Activated B cell treated with CpG ODN at 0.5 μM for 24 hours (primary cell): ENCODE results near the gene BNC2. TPM values are rescaled to one million over a fixed set of nuclear protein-coding genes. Genes with fewer than 3 reads are reported as not detected.

Experiments used
- ATAC-seq: fragments of 200-7000 bp; cut with Tn5 transposase; one replicate; pipeline ENCODE4 v1.10.0; 2021; ENCODE audit warnings: low read depth, mild to moderate bottlenecking, moderate library complexity
- CTCF ChIA-PET: fragments of 350-600 bp; sonication (Branson Sonifier 250); formaldehyde crosslinking; loops from one replicate; lab custom pipeline; 2021; ENCODE audit warnings: antibody characterized with exemption; lab: Charles Lee
- POLR2A ChIA-PET: fragments of 350-600 bp; sonication (Branson Sonifier 250); formaldehyde crosslinking; loops from one replicate; lab custom pipeline; 2021; ENCODE audit warnings: antibody characterized with exemption; lab: Charles Lee
- DNase-seq: peaks from one replicate; pipeline ENCODE4 v3.0.0; 2022
- H3K27ac Mint-ChIP-seq: one replicate; pipeline ENCODE4 v1.8.0; 2020; ENCODE audit warnings: mixed read lengths
- H3K27me3 Mint-ChIP-seq: one replicate; pipeline ENCODE4 v1.8.0; 2021; ENCODE audit warnings: mixed read lengths
- H3K36me3 Mint-ChIP-seq: one replicate; pipeline ENCODE4 v1.8.0; 2021; ENCODE audit warnings: low read depth, mixed read lengths
- H3K4me1 Mint-ChIP-seq: one replicate; pipeline ENCODE4 v1.8.0; 2021; ENCODE audit warnings: mixed read lengths
- H3K4me3 Mint-ChIP-seq: one replicate; pipeline ENCODE4 v1.8.0; 2020; ENCODE audit warnings: mild to moderate bottlenecking, mixed read lengths
- H3K9me3 Mint-ChIP-seq: one replicate; pipeline ENCODE4 v1.8.0; 2020; ENCODE audit warnings: mixed read lengths
- intact Hi-C: fragments of 100-400 bp; cut with micrococcal nuclease; formaldehyde crosslinking; loops from one replicate; pipeline ENCODE4 v1.15.1; 2024
- total RNA-seq: library from RNA; stranded (reverse); gene quantifications from 2 replicates; pipeline ENCODE4 v1.2.3, GENCODE V29; 2022
- TF ChIP-seq, protein P1 (sequence below): fragments of 200-600 bp; IDR thresholded peaks from one replicate; pipeline ENCODE4 v1.8.0; 2022; ENCODE audit warnings: antibody characterized with exemption, mild to moderate bottlenecking

BNC2 gene
- total RNA-seq, 1 donor from 2014 or later = not detected

DNA sequence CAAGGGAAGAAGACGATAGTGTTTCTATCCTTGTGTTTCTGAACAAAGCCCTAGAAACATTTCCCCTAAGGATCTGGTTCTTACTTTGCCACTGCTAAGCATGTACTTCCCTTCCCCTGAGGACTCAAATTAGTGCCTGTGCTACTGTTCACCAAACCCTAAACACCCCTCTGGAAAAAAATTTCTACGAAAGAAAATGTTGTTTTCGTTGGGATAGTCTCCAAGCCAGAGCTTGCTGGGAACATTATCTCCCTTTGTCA lies 294.6 kb downstream of the BNC2 start:
- TF ChIP-seq, protein P1, sequence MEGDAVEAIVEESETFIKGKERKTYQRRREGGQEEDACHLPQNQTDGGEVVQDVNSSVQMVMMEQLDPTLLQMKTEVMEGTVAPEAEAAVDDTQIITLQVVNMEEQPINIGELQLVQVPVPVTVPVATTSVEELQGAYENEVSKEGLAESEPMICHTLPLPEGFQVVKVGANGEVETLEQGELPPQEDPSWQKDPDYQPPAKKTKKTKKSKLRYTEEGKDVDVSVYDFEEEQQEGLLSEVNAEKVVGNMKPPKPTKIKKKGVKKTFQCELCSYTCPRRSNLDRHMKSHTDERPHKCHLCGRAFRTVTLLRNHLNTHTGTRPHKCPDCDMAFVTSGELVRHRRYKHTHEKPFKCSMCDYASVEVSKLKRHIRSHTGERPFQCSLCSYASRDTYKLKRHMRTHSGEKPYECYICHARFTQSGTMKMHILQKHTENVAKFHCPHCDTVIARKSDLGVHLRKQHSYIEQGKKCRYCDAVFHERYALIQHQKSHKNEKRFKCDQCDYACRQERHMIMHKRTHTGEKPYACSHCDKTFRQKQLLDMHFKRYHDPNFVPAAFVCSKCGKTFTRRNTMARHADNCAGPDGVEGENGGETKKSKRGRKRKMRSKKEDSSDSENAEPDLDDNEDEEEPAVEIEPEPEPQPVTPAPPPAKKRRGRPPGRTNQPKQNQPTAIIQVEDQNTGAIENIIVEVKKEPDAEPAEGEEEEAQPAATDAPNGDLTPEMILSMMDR = no peak
- CTCF ChIA-PET = no interaction called here

DNA sequence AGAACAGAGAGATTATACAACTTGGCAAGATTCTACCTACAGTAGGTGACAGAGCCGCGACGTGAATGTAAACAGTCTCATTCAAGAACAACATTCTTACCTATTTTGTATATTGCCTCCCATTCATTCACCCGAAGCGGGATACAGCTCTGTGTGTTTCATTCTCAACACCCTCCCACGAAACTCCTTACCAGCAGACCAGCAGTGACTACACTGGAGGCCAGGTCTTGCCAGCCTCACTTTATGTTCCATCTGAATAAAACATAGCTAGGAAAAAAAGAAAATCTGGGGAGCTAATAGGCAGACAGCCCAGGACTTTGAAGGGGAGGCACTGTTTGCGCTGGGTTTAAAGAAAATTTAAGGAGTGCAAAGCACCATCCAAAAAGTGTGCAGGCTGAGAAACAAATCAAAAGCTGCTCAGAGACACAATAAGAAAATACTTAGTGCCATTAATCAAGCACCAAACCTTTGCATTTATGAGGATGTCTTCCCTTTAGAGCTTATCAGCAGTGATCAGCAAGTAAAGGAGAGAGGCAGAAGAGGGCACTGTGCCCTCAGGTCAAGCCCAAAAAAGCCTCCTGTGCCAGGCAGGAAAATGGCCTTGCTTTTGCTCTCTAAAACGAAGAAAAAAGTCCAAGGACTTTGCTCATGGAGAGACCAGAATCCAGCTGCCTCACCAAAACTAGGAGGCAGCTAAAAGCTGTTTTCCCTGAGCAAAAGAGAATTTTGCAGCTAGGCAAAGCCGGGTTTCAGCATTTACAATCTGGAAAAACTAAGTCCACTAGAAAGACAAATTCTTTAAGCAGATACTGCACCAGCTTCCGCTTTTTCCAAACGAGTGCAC lies 295.1 kb downstream of the BNC2 start:
- ChIA-PET POLR2A (no interaction called here), CTCF (no interaction called here)
- no peak overlapping the region for H3K4me3 Mint-ChIP-seq
- TF ChIP-seq, protein P1 = no peak
- ATAC-seq (no peak), DNase-seq (no peak)
- no peaks in the 10 kb centered on the region for H3K36me3 Mint-ChIP-seq
- H3K9me3 Mint-ChIP-seq = no peaks in the 10 kb centered on the region
- H3K27me3 Mint-ChIP-seq = no peaks in the 10 kb centered on the region
- no peaks in the 10 kb centered on the region for H3K4me1 Mint-ChIP-seq
- intact Hi-C loops = loop anchor here (10.0 kb wide), 1 partner anchor 61 kb away; no protein-coding TSS in a partner anchor
- H3K27ac Mint-ChIP-seq = no peak overlapping the region

More for the DNA sequence above, 294.6 kb downstream of the BNC2 start:
- POLR2A ChIA-PET = no interaction called here
- ATAC-seq (no peak), DNase-seq (no peak)
- intact Hi-C loops = loop anchor here (10.0 kb wide), 1 partner anchor 61 kb away; no protein-coding TSS in a partner anchor
- no peak overlapping the region for H3K27ac Mint-ChIP-seq
- no peaks in the 10 kb centered on the region for H3K4me1 Mint-ChIP-seq
- H3K4me3 Mint-ChIP-seq = no peak overlapping the region
- no peaks in the 10 kb centered on the region for H3K36me3 Mint-ChIP-seq
- H3K27me3 Mint-ChIP-seq = no peaks in the 10 kb centered on the region
- no peaks in the 10 kb centered on the region for H3K9me3 Mint-ChIP-seq

DNA sequence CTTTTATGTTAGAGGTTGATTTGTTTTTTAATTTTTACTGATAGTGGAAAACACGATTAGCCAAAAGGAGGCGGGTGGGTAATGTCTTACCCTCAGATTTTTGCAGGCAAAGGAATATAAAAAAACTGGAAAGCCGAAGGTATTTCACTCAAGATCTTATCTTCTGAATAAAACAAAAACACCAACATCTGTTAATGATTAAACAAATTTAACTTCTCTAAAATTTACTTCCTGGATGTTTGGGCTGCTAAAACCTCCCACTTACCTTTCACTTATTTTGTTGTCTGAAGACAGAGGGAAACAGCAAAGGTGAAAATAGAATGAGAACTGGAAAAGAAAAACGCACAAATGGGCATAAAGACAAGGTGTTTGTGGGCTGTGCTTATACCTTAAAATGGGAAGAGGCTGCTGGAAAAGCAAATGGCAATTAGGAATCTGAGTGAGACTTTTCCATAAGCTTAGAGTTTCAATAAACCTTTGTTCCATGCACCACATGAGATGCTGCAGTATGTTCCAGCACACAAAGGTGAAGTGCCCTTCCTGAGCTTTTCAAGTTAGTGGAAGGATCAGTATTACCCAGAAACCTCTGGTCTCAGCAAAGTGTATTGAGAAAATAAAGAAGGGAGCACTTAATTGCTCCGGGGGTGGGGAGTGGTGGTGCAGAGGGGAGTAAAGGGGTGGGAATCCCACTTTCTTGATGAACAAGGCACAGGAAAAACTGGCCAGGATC lies 298.3 kb downstream of the BNC2 start:
- DNase-seq = no peak
- TF ChIP-seq, protein P1 = no peak
- Mint-ChIP-seq H3K27ac (no peak overlapping the region), H3K27me3 (no peaks in the 10 kb centered on the region), H3K9me3 (no peaks in the 10 kb centered on the region), H3K4me1 (no peaks in the 10 kb centered on the region), H3K4me3 (no peak overlapping the region), H3K36me3 (no peaks in the 10 kb centered on the region)
- ChIA-PET POLR2A (no interaction called here), CTCF (no interaction called here)
- intact Hi-C loops = loop anchor here (10.0 kb wide), 1 partner anchor 57 kb away; no protein-coding TSS in a partner anchor
- no peak for ATAC-seq

DNA sequence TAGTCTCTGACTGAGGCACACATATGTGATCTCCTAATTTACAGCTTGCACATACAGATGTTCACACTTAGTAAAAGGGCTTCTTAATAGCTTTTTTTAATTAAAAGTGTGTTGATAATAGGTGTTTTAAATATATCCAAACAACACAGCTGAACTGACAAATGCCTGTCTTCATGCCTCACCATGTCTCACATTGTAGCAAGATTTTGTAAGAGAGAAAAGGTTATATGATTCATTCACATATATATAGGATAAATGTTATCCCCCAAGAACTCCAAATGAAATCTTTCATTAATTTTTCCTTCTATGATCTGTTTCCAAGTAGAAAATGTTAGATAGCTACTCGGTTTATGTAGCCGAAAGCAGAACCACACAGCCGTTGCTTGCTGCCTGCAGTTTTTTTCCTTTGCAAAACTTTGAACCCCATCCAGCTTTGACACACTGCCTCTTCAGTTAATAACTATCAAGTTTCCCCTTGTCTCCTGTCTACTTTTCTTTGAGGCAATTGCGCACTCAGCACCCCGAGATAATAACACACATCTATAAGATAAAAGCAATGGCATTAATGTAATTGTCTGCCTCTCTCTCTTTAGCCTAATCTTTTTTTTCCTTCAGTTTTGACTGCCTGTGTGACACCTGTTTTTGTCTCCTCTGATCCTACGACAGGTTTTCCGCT lies 299.2 kb downstream of the BNC2 start:
- intact Hi-C loops = loop anchor here (10.0 kb wide), 1 partner anchor 56 kb away; no protein-coding TSS in a partner anchor

More for the DNA sequence above, 299.2 kb downstream of the BNC2 start:
- ChIA-PET CTCF (no interaction called here), POLR2A (no interaction called here)
- no peak overlapping the region for H3K27ac Mint-ChIP-seq
- DNase-seq (no peak), ATAC-seq (no peak)
- no peaks in the 10 kb centered on the region for H3K27me3 Mint-ChIP-seq
- no peak overlapping the region for H3K4me3 Mint-ChIP-seq
- no peaks in the 10 kb centered on the region for H3K9me3 Mint-ChIP-seq
- no peaks in the 10 kb centered on the region for H3K4me1 Mint-ChIP-seq
- H3K36me3 Mint-ChIP-seq = no peaks in the 10 kb centered on the region
- TF ChIP-seq, protein P1 = no peak
